Progenitor cell of endocrine pancreas (in vitro differentiated cells): ENCODE measurements around the gene RNH1. TPM values are rescaled to one million over a fixed set of nuclear protein-coding genes. Genes with fewer than 3 reads are reported as not detected.

Experiments used
- DNase-seq: peaks from one replicate; pipeline ENCODE4 v3.0.0; 2021; ENCODE audit warnings: low spot score; ENCODE audit not compliant: unreplicated experiment
- H3K27ac Mint-ChIP-seq: 2 replicates; pipeline ENCODE4 v1.8.0; 2021; ENCODE audit warnings: mild to moderate bottlenecking, moderate library complexity, mixed read lengths
- H3K27me3 Mint-ChIP-seq: 2 replicates; pipeline ENCODE4 v1.8.0; 2021; ENCODE audit warnings: mixed read lengths
- H3K36me3 Mint-ChIP-seq: 2 replicates; pipeline ENCODE4 v1.8.0; 2022; ENCODE audit warnings: mixed read lengths; ENCODE audit not compliant: insufficient read depth
- H3K4me1 Mint-ChIP-seq: 2 replicates; pipeline ENCODE4 v1.8.0; 2021; ENCODE audit warnings: low read depth, mixed read lengths
- H3K4me3 Mint-ChIP-seq: 2 replicates; pipeline ENCODE4 v1.8.0; 2021; ENCODE audit warnings: low read depth, mild to moderate bottlenecking, moderate library complexity, mixed read lengths
- H3K9me3 Mint-ChIP-seq: 2 replicates; pipeline ENCODE4 v1.8.0; 2021; ENCODE audit warnings: low read depth, mixed read lengths
- CTCF ChIP-seq: fragments of 200-600 bp; sonication (generic); IDR thresholded peaks from one replicate; pipeline ENCODE4 v1.5.0; 2021; ENCODE audit warnings: antibody characterized with exemption, mild to moderate bottlenecking; ENCODE audit not compliant: unreplicated experiment
- total RNA-seq: library from RNA; stranded (reverse); gene quantifications from 2 replicates; pipeline ENCODE4 v1.2.1, GENCODE V29; 2021

Gene RNH1
- total RNA-seq, 1 donor from 2014 or later: 49.4 TPM

DNA sequence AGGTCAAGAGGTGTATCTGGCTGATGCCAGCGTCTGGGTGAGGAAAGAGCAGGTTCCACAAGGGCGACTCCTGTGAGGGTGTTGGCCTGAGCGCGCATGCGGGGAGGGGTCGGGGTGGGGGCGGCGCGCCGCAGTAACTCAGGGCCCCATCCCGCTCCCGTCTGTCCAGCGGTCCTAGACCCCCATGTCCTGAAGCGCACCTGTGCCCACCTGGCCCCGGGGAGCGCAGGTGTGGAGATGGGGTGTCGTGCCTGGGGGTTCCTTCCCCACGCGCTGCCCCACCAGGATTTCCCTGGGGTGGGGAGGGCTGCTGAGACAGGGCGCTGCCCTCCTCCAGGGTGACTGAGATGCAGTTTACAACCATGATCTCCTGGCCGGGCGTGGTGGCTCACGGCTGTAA lies 20.9 kb downstream of the RNH1 start:
- H3K9me3 Mint-ChIP-seq: peaks cover 6% of the 10 kb centered on the region
- H3K4me3 Mint-ChIP-seq: no peak overlapping the region
- H3K27ac Mint-ChIP-seq: no peak overlapping the region
- H3K36me3 Mint-ChIP-seq: peaks cover 13% of the 10 kb centered on the region
- H3K4me1 Mint-ChIP-seq: no peaks in the 10 kb centered on the region
- no peak for TF ChIP-seq CTCF
- no peaks in the 10 kb centered on the region for H3K27me3 Mint-ChIP-seq
- DNase-seq: no peak

GRCh38 chr11:484616-485015 lies 22.4 kb downstream of the RNH1 start:
- H3K27ac Mint-ChIP-seq: no peak overlapping the region
- peaks cover 6% of the 10 kb centered on the region for H3K9me3 Mint-ChIP-seq
- H3K36me3 Mint-ChIP-seq: peaks cover 17% of the 10 kb centered on the region
- H3K27me3 Mint-ChIP-seq: no peaks in the 10 kb centered on the region
- TF ChIP-seq CTCF: no peak
- no peaks in the 10 kb centered on the region for H3K4me1 Mint-ChIP-seq
- DNase-seq: no peak
- no peak overlapping the region for H3K4me3 Mint-ChIP-seq

GRCh38 chr11:479311-479710 lies 27.7 kb downstream of the RNH1 start:
- H3K27ac Mint-ChIP-seq: no peak overlapping the region
- DNase-seq: no peak
- no peak overlapping the region for H3K4me3 Mint-ChIP-seq
- peaks cover 15% of the 10 kb centered on the region for H3K36me3 Mint-ChIP-seq
- peaks cover 6% of the 10 kb centered on the region for H3K9me3 Mint-ChIP-seq
- no peaks in the 10 kb centered on the region for H3K27me3 Mint-ChIP-seq
- TF ChIP-seq CTCF: no peak
- H3K4me1 Mint-ChIP-seq: no peaks in the 10 kb centered on the region

- no peak overlapping the region for H3K4me3 Mint-ChIP-seq
- DNase-seq: no peak
- peaks cover 3% of the 10 kb centered on the region for H3K9me3 Mint-ChIP-seq
- peaks cover 10% of the 10 kb centered on the region for H3K36me3 Mint-ChIP-seq
- no peak for TF ChIP-seq CTCF
- H3K4me1 Mint-ChIP-seq: no peaks in the 10 kb centered on the region
- no peaks in the 10 kb centered on the region for H3K27me3 Mint-ChIP-seq
- no peak overlapping the region for H3K27ac Mint-ChIP-seq
Observed at GRCh38 chr11:477052-477715, 29.9 kb downstream of the RNH1 start.

DNA sequence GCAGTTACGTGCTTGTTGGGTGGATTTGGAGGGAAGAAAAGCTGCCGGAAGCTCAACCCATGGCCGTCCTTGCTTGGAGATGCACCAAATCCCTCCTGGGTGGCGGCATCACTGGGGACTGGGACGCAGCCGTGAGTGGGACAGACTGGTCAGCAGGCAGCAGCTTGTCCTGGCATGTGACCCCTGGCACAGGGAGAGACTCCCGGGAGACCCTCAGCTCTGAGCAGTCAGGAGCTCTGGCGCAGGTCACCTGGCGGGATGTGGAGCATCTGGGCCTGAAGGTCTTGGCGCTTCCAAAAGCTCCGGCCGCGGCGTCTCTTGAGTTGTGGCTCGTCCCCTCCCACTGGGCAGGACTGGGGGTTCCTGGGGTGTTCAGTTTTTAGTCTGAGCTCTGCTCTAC lies 30.6 kb downstream of the RNH1 start:
- peaks cover 1% of the 10 kb centered on the region for H3K9me3 Mint-ChIP-seq
- no peaks in the 10 kb centered on the region for H3K27me3 Mint-ChIP-seq
- no peak for TF ChIP-seq CTCF
- H3K36me3 Mint-ChIP-seq: peaks cover 8% of the 10 kb centered on the region
- DNase-seq: no peak
- H3K4me1 Mint-ChIP-seq: no peaks in the 10 kb centered on the region
- no peak overlapping the region for H3K4me3 Mint-ChIP-seq
- H3K27ac Mint-ChIP-seq: no peak overlapping the region
